ENCODE data around the gene RGS7.

Gene RGS7

DNA sequence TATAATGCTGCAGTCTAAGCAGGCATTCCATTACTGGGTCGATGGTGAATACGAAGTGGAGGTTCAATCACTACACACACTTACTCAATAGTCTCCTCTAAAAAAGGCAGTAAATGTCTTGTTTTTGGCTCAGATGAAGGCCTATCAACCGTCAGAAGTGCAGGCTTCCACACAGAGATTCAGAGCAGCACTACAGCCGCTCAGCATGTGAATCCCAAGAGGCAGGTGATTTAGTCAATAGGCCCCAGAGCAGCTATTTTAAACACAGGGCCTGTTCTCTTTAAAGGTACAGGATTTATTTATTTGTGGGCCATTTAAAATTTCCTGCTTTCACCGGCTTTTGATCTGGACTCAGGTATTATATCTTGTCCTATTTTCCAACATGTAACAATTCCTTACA, 293.7 kb downstream of the RGS7 start:
- no peaks in the 10 kb centered on the region for H3K9me3 ChIP-seq (ENCODE audit: control insufficient read depth, low read length)
- no peaks in the 10 kb centered on the region for H3K4me1 ChIP-seq (ENCODE audit: control insufficient read depth, insufficient read depth, low read length, poor library complexity, severe bottlenecking)
- H3K4me3 ChIP-seq (ENCODE audit: extremely low read depth, insufficient read depth, low read length, poor library complexity, severe bottlenecking) = no peak overlapping the region
- H3K27ac ChIP-seq (ENCODE audit: low read depth, low read length, severe bottlenecking) = no peak overlapping the region
- no peaks in the 10 kb centered on the region for H3K36me3 ChIP-seq (ENCODE audit: control insufficient read depth, insufficient read depth, low read length)
- WGBS, 2 experiments (ENCODE audit: insufficient coverage in 2 of 2) = 74 to 78% methylated on average over 4 to 5 of the region's 5 CpGs

- H3K27ac ChIP-seq (ENCODE audit: low read depth, low read length, severe bottlenecking) = no peak overlapping the region
- WGBS, 2 experiments (ENCODE audit: insufficient coverage in 2 of 2) = 80% methylated on average over 1 of the region's 3 CpGs; no CpG with 5 or more reads in 1 of the 2 experiments
- no peaks in the 10 kb centered on the region for H3K4me1 ChIP-seq (ENCODE audit: control insufficient read depth, insufficient read depth, low read length, poor library complexity, severe bottlenecking)
These were observed 295.9 kb downstream of the RGS7 start for GRCh38 chr1:241061062-241061461.

GRCh38 chr1:241048622-241049021, 308.4 kb downstream of the RGS7 start:
- H3K4me3 ChIP-seq (ENCODE audit: extremely low read depth, insufficient read depth, low read length, poor library complexity, severe bottlenecking) = no peak overlapping the region
- WGBS, 2 experiments (ENCODE audit: insufficient coverage in 2 of 2) = 30 to 33% methylated on average over 2 to 4 of the region's 4 CpGs
- H3K27ac ChIP-seq (ENCODE audit: low read depth, low read length, severe bottlenecking) = no peak overlapping the region
- H3K4me1 ChIP-seq (ENCODE audit: control insufficient read depth, insufficient read depth, low read length, poor library complexity, severe bottlenecking) = no peaks in the 10 kb centered on the region
- H3K9me3 ChIP-seq (ENCODE audit: control insufficient read depth, low read length) = no peaks in the 10 kb centered on the region
- no peaks in the 10 kb centered on the region for H3K36me3 ChIP-seq (ENCODE audit: control insufficient read depth, insufficient read depth, low read length)

More at GRCh38 chr1:241061062-241061461, 295.9 kb downstream of the RGS7 start:
- Histone ChIP-seq H3K36me3 (ENCODE audit: control insufficient read depth, insufficient read depth, low read length) (no peaks in the 10 kb centered on the region), H3K4me3 (ENCODE audit: extremely low read depth, insufficient read depth, low read length, poor library complexity, severe bottlenecking) (no peak overlapping the region), H3K9me3 (ENCODE audit: control insufficient read depth, low read length) (no peaks in the 10 kb centered on the region)

- Histone ChIP-seq H3K36me3 (ENCODE audit: control insufficient read depth, insufficient read depth, low read length) (no peaks in the 10 kb centered on the region), H3K9me3 (ENCODE audit: control insufficient read depth, low read length) (no peaks in the 10 kb centered on the region), H3K4me1 (ENCODE audit: control insufficient read depth, insufficient read depth, low read length, poor library complexity, severe bottlenecking) (no peaks in the 10 kb centered on the region), H3K4me3 (ENCODE audit: extremely low read depth, insufficient read depth, low read length, poor library complexity, severe bottlenecking) (no peak overlapping the region), H3K27ac (ENCODE audit: low read depth, low read length, severe bottlenecking) (no peak overlapping the region)
- WGBS, 2 experiments (ENCODE audit: insufficient coverage in 2 of 2) = 65 to 68% methylated on average over 2 of the region's 2 CpGs
These were observed 311.3 kb downstream of the RGS7 start for GRCh38 chr1:241045659-241046058.

DNA sequence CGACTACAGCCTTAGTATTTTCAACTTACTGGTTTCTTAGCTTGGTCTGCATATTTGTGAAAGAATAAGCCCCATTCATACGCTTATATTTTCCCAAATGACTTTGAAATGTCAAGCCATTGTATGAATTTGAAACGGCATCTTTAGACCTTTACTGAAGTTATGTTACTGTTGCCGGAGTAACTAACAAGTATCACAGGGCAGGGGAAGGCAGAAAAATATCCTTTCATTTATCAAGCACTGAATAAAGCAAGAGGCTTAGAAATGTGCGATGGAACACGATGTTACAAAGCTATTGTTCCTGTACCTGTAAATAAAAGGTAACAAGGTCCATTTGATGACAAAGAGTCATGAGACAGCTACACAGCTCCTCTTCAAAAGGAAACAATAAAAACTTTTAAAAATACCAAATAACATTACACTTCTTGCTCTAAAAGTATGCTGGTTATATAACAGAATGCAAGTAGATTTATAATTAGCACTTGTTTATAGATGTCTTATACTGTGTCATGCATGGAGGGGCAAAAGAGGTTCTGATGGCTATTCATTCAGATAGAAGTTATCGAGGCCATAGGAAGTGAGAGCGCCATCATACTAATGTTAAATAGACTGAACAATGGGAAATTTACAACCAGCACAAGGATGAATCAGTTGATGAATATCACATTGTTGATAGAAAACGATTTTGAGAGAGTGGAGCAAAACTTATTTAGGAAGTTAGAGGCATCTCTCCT, 322.6 kb downstream of the RGS7 start:
- Histone ChIP-seq H3K27ac (ENCODE audit: low read depth, low read length, severe bottlenecking) (no peak overlapping the region), H3K9me3 (ENCODE audit: control insufficient read depth, low read length) (no peaks in the 10 kb centered on the region), H3K4me3 (ENCODE audit: extremely low read depth, insufficient read depth, low read length, poor library complexity, severe bottlenecking) (no peak overlapping the region), H3K36me3 (ENCODE audit: control insufficient read depth, insufficient read depth, low read length) (no peaks in the 10 kb centered on the region), H3K4me1 (ENCODE audit: control insufficient read depth, insufficient read depth, low read length, poor library complexity, severe bottlenecking) (no peaks in the 10 kb centered on the region)
- WGBS, 2 experiments (ENCODE audit: insufficient coverage in 2 of 2) = 59 to 100% methylated on average over 1 to 4 of the region's 9 CpGs

DNA sequence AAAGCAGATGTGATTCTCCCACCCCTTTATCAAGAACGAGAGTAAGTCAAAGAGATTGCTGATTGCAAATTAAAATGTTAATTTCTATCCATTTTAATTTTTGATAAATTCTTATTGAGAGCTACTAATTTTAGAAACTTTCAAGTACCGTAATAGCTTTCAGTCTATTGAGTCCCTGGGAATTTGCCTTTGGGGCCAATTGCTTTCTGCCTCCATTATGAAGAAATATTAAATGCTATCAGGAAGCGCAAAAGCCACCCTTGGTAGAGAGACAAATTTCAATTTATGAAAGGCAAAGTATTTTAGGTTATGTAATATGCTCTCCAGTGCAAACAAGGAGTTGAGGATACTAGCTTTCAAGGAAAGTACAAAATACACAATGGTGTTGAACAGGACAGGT, 332.2 kb downstream of the RGS7 start:
- H3K36me3 ChIP-seq (ENCODE audit: control insufficient read depth, insufficient read depth, low read length) = no peaks in the 10 kb centered on the region
- no peak overlapping the region for H3K4me3 ChIP-seq (ENCODE audit: extremely low read depth, insufficient read depth, low read length, poor library complexity, severe bottlenecking)
- H3K27ac ChIP-seq (ENCODE audit: low read depth, low read length, severe bottlenecking) = no peak overlapping the region
- WGBS, 2 experiments (ENCODE audit: insufficient coverage in 2 of 2) = no CpG with 5 or more reads among the region's 3 CpGs
- no peaks in the 10 kb centered on the region for H3K4me1 ChIP-seq (ENCODE audit: control insufficient read depth, insufficient read depth, low read length, poor library complexity, severe bottlenecking)
- H3K9me3 ChIP-seq (ENCODE audit: control insufficient read depth, low read length) = no peaks in the 10 kb centered on the region

DNA sequence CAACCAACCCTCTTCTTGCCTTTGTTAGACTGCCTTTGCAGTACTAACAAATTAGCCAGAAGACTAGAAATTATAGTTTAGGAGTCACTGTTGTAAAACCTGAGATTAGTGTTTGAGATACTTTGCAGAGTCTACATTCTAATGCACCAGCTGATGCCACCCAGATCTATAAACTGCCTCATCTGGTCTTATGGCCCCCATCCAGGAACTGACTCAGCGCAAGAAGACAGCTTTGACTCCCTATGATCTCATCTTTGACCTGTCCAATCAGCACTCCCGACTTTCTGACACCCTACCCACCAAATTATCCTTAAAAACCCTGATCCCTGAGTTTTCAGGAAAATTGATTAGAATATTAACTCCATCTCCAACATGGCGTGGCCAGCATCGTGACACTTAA, 334.6 kb downstream of the RGS7 start:
- 75 to 86% methylated on average over 1 to 2 of the region's 4 CpGs for WGBS, 2 experiments (ENCODE audit: insufficient coverage in 2 of 2)
- Histone ChIP-seq H3K4me1 (ENCODE audit: control insufficient read depth, insufficient read depth, low read length, poor library complexity, severe bottlenecking) (no peaks in the 10 kb centered on the region), H3K9me3 (ENCODE audit: control insufficient read depth, low read length) (no peaks in the 10 kb centered on the region), H3K4me3 (ENCODE audit: extremely low read depth, insufficient read depth, low read length, poor library complexity, severe bottlenecking) (no peak overlapping the region), H3K27ac (ENCODE audit: low read depth, low read length, severe bottlenecking) (no peak overlapping the region), H3K36me3 (ENCODE audit: control insufficient read depth, insufficient read depth, low read length) (no peaks in the 10 kb centered on the region)

DNA sequence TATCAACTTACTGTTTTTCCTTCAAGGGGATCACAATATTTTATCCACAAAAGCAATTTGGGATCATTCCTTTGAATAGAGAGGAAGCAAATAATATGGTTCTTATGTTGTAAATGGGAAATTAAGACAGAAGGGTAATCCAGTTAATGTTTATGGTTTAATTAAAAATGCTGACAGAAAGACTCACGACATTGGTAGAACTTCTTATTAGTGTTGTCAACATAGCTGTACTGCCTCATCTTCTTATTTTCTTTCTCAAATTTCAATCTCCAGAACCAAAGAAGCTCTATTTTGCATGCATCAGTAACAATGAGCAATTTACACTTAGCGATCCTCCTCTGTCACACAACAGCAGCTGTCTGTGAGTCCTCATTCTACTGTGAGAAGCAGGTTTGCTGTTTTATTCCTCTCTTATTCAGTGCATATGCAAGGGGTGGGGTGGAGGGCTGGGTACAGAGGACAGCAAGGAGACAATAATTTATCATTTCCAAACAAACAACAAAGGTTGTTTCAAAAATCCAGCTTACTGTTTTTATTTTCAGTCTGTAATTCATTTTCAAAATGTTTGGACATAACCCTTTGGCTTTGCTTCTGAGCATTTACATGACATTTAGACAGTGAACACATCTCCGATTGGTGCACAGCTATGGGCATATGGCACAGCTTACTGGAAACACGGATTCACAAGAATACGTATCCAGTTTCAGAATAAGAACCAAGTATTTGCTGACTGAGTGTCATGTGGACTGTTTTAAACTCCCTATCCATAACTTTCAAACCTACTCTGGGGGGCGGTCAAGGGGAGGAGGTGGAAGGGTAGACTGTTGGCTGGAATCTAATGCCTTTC, 335.9 kb downstream of the RGS7 start:
- no peaks in the 10 kb centered on the region for H3K4me1 ChIP-seq (ENCODE audit: control insufficient read depth, insufficient read depth, low read length, poor library complexity, severe bottlenecking)
- H3K9me3 ChIP-seq (ENCODE audit: control insufficient read depth, low read length) = no peaks in the 10 kb centered on the region
- no peaks in the 10 kb centered on the region for H3K36me3 ChIP-seq (ENCODE audit: control insufficient read depth, insufficient read depth, low read length)
- 86 to 93% methylated on average over 1 to 4 of the region's 6 CpGs for WGBS, 2 experiments (ENCODE audit: insufficient coverage in 2 of 2)
- H3K27ac ChIP-seq (ENCODE audit: low read depth, low read length, severe bottlenecking) = no peak overlapping the region
- H3K4me3 ChIP-seq (ENCODE audit: extremely low read depth, insufficient read depth, low read length, poor library complexity, severe bottlenecking) = no peak overlapping the region

DNA sequence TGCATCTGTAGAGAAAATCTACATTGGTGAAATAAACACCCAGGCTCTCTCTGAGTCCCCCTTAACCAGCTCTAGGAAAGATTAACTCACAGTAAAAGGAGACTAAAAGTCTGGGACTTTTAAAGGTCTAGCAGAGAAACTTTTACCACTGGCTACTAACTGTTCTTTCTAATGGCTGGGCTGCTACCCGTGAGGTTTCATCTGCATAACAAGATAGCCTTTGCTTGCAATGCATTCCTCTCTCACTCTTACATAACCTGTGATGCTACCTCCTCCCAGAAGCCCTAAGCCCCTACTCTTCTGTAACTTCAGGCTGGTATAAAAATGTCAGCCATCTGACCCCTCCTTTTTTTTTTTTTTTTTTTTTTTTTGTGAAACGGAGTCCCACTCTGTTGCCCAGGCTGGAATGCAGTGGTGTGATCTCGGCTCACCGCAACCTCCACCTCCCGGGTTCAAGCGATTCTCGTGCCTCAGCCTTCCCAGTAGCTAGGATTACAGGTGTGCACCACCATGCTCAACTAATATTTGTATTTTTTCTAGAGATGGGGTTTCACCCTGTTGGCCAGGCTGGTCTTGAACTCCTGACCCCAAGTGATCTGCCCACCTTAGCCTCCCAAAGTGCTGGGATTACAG, 344.2 kb downstream of the RGS7 start:
- Histone ChIP-seq H3K9me3 (ENCODE audit: control insufficient read depth, low read length) (no peaks in the 10 kb centered on the region), H3K4me3 (ENCODE audit: extremely low read depth, insufficient read depth, low read length, poor library complexity, severe bottlenecking) (no peak overlapping the region), H3K4me1 (ENCODE audit: control insufficient read depth, insufficient read depth, low read length, poor library complexity, severe bottlenecking) (no peaks in the 10 kb centered on the region), H3K36me3 (ENCODE audit: control insufficient read depth, insufficient read depth, low read length) (no peaks in the 10 kb centered on the region), H3K27ac (ENCODE audit: low read depth, low read length, severe bottlenecking) (no peak overlapping the region)
- WGBS, 2 experiments (ENCODE audit: insufficient coverage in 2 of 2) = 57 to 72% methylated on average over 2 to 6 of the region's 7 CpGs

GRCh38 chr1:241007668-241008067, 349.3 kb downstream of the RGS7 start:
- WGBS, 2 experiments (ENCODE audit: insufficient coverage in 2 of 2) = 96% methylated on average over 3 to 4 of the region's 4 CpGs
- no peaks in the 10 kb centered on the region for H3K36me3 ChIP-seq (ENCODE audit: control insufficient read depth, insufficient read depth, low read length)

More at GRCh38 chr1:241007668-241008067, 349.3 kb downstream of the RGS7 start:
- Histone ChIP-seq H3K4me3 (ENCODE audit: extremely low read depth, insufficient read depth, low read length, poor library complexity, severe bottlenecking) (no peak overlapping the region), H3K4me1 (ENCODE audit: control insufficient read depth, insufficient read depth, low read length, poor library complexity, severe bottlenecking) (no peaks in the 10 kb centered on the region), H3K9me3 (ENCODE audit: control insufficient read depth, low read length) (no peaks in the 10 kb centered on the region), H3K27ac (ENCODE audit: low read depth, low read length, severe bottlenecking) (no peak overlapping the region)
